ENCODE results near the gene SORD. TPM values are rescaled to one million over a fixed set of nuclear protein-coding genes. Genes with fewer than 3 reads are reported as not detected.
"Not testable (repeated sequence)": the region's sequence is repeated elsewhere in the genome, so short reads cannot be mapped to it uniquely, and the experiment has no call there.

Gene SORD
- total RNA-seq, 1 experiment from 2014 or later = 65.1 TPM

- no peak for DNase-seq (ENCODE audit: extremely low read depth, low read depth)
Observed at GRCh38 chr15:45093622-45094357, 70.8 kb downstream of the SORD start.

- no peak for DNase-seq (ENCODE audit: extremely low read depth, low read depth)
Observed at GRCh38 chr15:45094358-45094730, 71.3 kb downstream of the SORD start.

- no peak for DNase-seq (ENCODE audit: extremely low read depth, low read depth)
Observed at GRCh38 chr15:45095661-45096060, 72.7 kb downstream of the SORD start.

GRCh38 chr15:45097466-45097865, 74.5 kb downstream of the SORD start:
- no peak for DNase-seq (ENCODE audit: extremely low read depth, low read depth)

GRCh38 chr15:45099549-45100165, 76.7 kb downstream of the SORD start:
- no peak for DNase-seq (ENCODE audit: extremely low read depth, low read depth)

GRCh38 chr15:45100884-45101625, 78.1 kb downstream of the SORD start:
- no peak for DNase-seq (ENCODE audit: extremely low read depth, low read depth)

GRCh38 chr15:45101749-45102148, 78.8 kb downstream of the SORD start:
- DNase-seq (ENCODE audit: extremely low read depth, low read depth) = no peak

- DNase-seq (ENCODE audit: extremely low read depth, low read depth) = no peak
Observed at GRCh38 chr15:45102226-45102625, 79.2 kb downstream of the SORD start.

GRCh38 chr15:45104170-45104569, 81.2 kb downstream of the SORD start:
- DNase-seq (ENCODE audit: extremely low read depth, low read depth) = not testable (repeated sequence)

- no peak for DNase-seq (ENCODE audit: extremely low read depth, low read depth)
Observed at GRCh38 chr15:45105586-45105985, 82.6 kb downstream of the SORD start.

GRCh38 chr15:45106002-45106790, 83.2 kb downstream of the SORD start:
- DNase-seq (ENCODE audit: extremely low read depth, low read depth) = no peak

- DNase-seq (ENCODE audit: extremely low read depth, low read depth) = no peak
Observed at GRCh38 chr15:45107941-45108630, 85.1 kb downstream of the SORD start.

- DNase-seq (ENCODE audit: extremely low read depth, low read depth) = no peak
Observed at GRCh38 chr15:45110256-45110820, 87.3 kb downstream of the SORD start.

- no peak for DNase-seq (ENCODE audit: extremely low read depth, low read depth)
Observed at GRCh38 chr15:45111390-45112142, 88.6 kb downstream of the SORD start.

GRCh38 chr15:45112143-45112590, 89.2 kb downstream of the SORD start:
- no peak for DNase-seq (ENCODE audit: extremely low read depth, low read depth)

- no peak for DNase-seq (ENCODE audit: extremely low read depth, low read depth)
Observed at GRCh38 chr15:45112591-45113379, 89.8 kb downstream of the SORD start.

GRCh38 chr15:45113380-45113990, 90.5 kb downstream of the SORD start:
- DNase-seq (ENCODE audit: extremely low read depth, low read depth) = no peak
